SK-N-SH (cell line): ENCODE measurements around the gene KRTAP10-1. TPM values are rescaled to one million over a fixed set of nuclear protein-coding genes. Genes with fewer than 3 reads are reported as not detected.

ENCODE experiments used
- CTCF ChIA-PET: fragments of 300-600, 350-600 bp; formaldehyde crosslinking; extraction: SDS; loops from one replicate; lab custom pipeline; 2021; lab: Yijun Ruan, JAX
- POLR2A ChIA-PET: fragments of 350-600 bp; sonication (Branson Sonifier 250); formaldehyde crosslinking; extraction: SDS; loops from one replicate; lab custom pipeline; 2020; ENCODE audit warnings: antibody characterized with exemption, inconsistent platforms; lab: Yijun Ruan, JAX
- DNase-seq: peaks from one replicate; pipeline ENCODE4 v3.0.0; 2012
- H2AFZ ChIP-seq: fragments of 200-600 bp; sonication (generic); 2 replicates; pipeline ENCODE4 v1.8.1; 2016; ENCODE audit warnings: antibody characterized with exemption, mild to moderate bottlenecking, low read depth
- H3F3A ChIP-seq: fragments of 200-600 bp; sonication (generic); replicated peaks from 2 replicates; pipeline ENCODE3; 2016; ENCODE audit warnings: antibody characterized with exemption, mild to moderate bottlenecking; ENCODE audit not compliant: insufficient read depth
- H3K27ac ChIP-seq, 2 experiments: fragments of 200-500 bp in 1 of 2; fragments of 200-600 bp in 1 of 2; sonication (Bioruptor generic) in 1 of 2; sonication (generic), shearing (Covaris generic) in 1 of 2; 2 replicates each; pipeline versions ENCODE4 v1.5.1 to v1.6.1; 2014 to 2016; ENCODE audit warnings: low read depth in 2 of 2, inconsistent platforms in 1 of 2, low read length in 1 of 2, mild to moderate bottlenecking in 1 of 2, mixed read lengths in 1 of 2
- H3K27me3 ChIP-seq: fragments of 200-600 bp; sonication (generic), shearing (Covaris generic); 2 replicates; pipeline ENCODE4 v1.6.1; 2016; ENCODE audit warnings: mixed run types; ENCODE audit not compliant: insufficient read depth
- H3K36me3 ChIP-seq, 2 experiments: fragments of 200-500 bp in 1 of 2; fragments of 200-600 bp in 1 of 2; sonication (Bioruptor generic) in 1 of 2; sonication (generic) in 1 of 2; replicated peaks in 1 of 2; 2 replicates each; pipeline versions ENCODE3 to v1.5.1; 2014 to 2016; ENCODE audit warnings: low read length in 1 of 2, mild to moderate bottlenecking in 1 of 2; ENCODE audit not compliant: insufficient read depth in 2 of 2, control insufficient read depth in 1 of 2
- H3K4me1 ChIP-seq, 2 experiments: fragments of 200-500 bp in 1 of 2; fragments of 200-600 bp in 1 of 2; sonication (Bioruptor generic) in 1 of 2; sonication (generic), shearing (Covaris generic) in 1 of 2; 2 replicates each; pipeline versions ENCODE4 v1.5.1 to v1.6.1; 2014 to 2016; ENCODE audit warnings: low read depth in 1 of 2, low read length in 1 of 2, mixed run types in 1 of 2; ENCODE audit not compliant: insufficient read depth in 2 of 2, control insufficient read depth in 1 of 2
- H3K4me2 ChIP-seq: fragments of 200-600 bp; sonication (generic), shearing (Covaris generic); 2 replicates; pipeline ENCODE4 v1.6.1; 2017; ENCODE audit warnings: mixed run types
- H3K4me3 ChIP-seq, 2 experiments: fragments of 200-500 bp in 1 of 2; fragments of 200-600 bp in 1 of 2; sonication (Bioruptor generic) in 1 of 2; sonication (generic), shearing (Covaris generic) in 1 of 2; 2 replicates each; pipeline versions ENCODE4 v1.5.1 to v1.8.1; 2014 to 2016; ENCODE audit warnings: low read depth in 2 of 2, inconsistent platforms in 1 of 2, low read length in 1 of 2, mild to moderate bottlenecking in 1 of 2, mixed read lengths in 1 of 2, moderate library complexity in 1 of 2
- H3K79me2 ChIP-seq: fragments of 200-600 bp; sonication (generic); 2 replicates; pipeline ENCODE4 v1.8.1; 2017; ENCODE audit warnings: mild to moderate bottlenecking; ENCODE audit not compliant: insufficient read depth
- H3K9ac ChIP-seq: fragments of 200-600 bp; sonication (generic); 2 replicates; pipeline ENCODE4 v1.6.1; 2017; ENCODE audit warnings: mixed run types
- H3K9me2 ChIP-seq: fragments of 200-600 bp; sonication (generic); 2 replicates; pipeline ENCODE4 v1.6.1; 2017; ENCODE audit warnings: mixed run types
- H3K9me3 ChIP-seq: fragments of 200-600 bp; sonication (generic); 2 replicates; pipeline ENCODE4 v1.6.1; 2017; ENCODE audit warnings: mixed run types, mild to moderate bottlenecking, moderate library complexity
- H4K20me1 ChIP-seq: fragments of 200-600 bp; sonication (generic); 2 replicates; pipeline ENCODE4 v1.6.1; 2017; ENCODE audit warnings: mild to moderate bottlenecking, mixed run types; ENCODE audit not compliant: insufficient read depth
- GABPA ChIP-seq: IDR thresholded peaks from 2 replicates; pipeline ENCODE4 v1.4.0; 2012; ENCODE audit warnings: low read depth, mild to moderate bottlenecking
- JUND ChIP-seq: IDR thresholded peaks from 2 replicates; pipeline ENCODE4 v1.4.0; 2012
- MEF2A ChIP-seq: IDR thresholded peaks from 2 replicates; pipeline ENCODE4 v1.4.0; 2012; ENCODE audit warnings: low read depth, borderline replicate concordance
- MXI1 ChIP-seq: IDR thresholded peaks from 2 replicates; pipeline ENCODE4 v1.6.1; 2012; ENCODE audit warnings: mild to moderate bottlenecking, low read depth, low read length, improper control_type of control experiment
- NFIC ChIP-seq: IDR thresholded peaks from 2 replicates; pipeline ENCODE4 v1.4.0; 2012; ENCODE audit warnings: borderline replicate concordance
- NRF1 ChIP-seq: IDR thresholded peaks from 2 replicates; pipeline ENCODE4 v1.6.1; 2012; ENCODE audit warnings: low read depth, mild to moderate bottlenecking, low read length
- POLR2AphosphoS5 ChIP-seq: IDR thresholded peaks from 2 replicates; pipeline ENCODE4 v1.6.1; 2012; ENCODE audit warnings: low read depth, low read length
- RXRA ChIP-seq: IDR thresholded peaks from 2 replicates; pipeline ENCODE4 v1.4.0; 2012; ENCODE audit warnings: low read depth, mild to moderate bottlenecking, borderline replicate concordance
- SMC3 ChIP-seq: IDR thresholded peaks from 2 replicates; pipeline ENCODE4 v1.6.1; 2012; ENCODE audit warnings: low read depth, low read length, improper control_type of control experiment
- TEAD4 ChIP-seq: IDR thresholded peaks from 2 replicates; pipeline ENCODE4 v1.4.0; 2012; ENCODE audit warnings: mild to moderate bottlenecking, borderline replicate concordance; ENCODE audit not compliant: insufficient read depth
- USF2 ChIP-seq: fragments of 150-350 bp; IDR thresholded peaks from 2 replicates; pipeline ENCODE4 v1.6.1; 2017; ENCODE audit warnings: antibody characterized with exemption, low read length, low read depth, borderline replicate concordance
- YY1 ChIP-seq: IDR thresholded peaks from 2 replicates; pipeline ENCODE4 v1.4.0; 2012; ENCODE audit warnings: low read depth, mild to moderate bottlenecking
- ZBTB33 ChIP-seq: IDR thresholded peaks from 2 replicates; pipeline ENCODE4 v1.4.0; 2012; ENCODE audit warnings: low read depth, borderline replicate concordance
- WGBS: methylation state at CpG from one replicate; pipeline ENCODE4 v1.1.6; 2017; ENCODE audit warnings: low lambda C conversion rate; 5-methylcytosine and 5-hydroxymethylcytosine counted together
- polyA plus RNA-seq, 3 experiments: library from polyadenylated mRNA; depleted of rRNA; stranded (reverse); fragments of >200 nt; gene quantifications; 2 replicates each; pipeline ENCODE4 v1.2.3, GENCODE V29; 2012
- TF ChIP-seq, protein P1 (sequence below): IDR thresholded peaks from 2 replicates; pipeline ENCODE4; 2012
- TF ChIP-seq, protein P2 (sequence below): IDR thresholded peaks from 2 replicates; pipeline ENCODE4 v1.4.0; 2012; ENCODE audit warnings: low read depth, borderline replicate concordance
- TF ChIP-seq, protein P3 (sequence below): fragments of 200-600 bp; sonication (generic); IDR thresholded peaks from 2 replicates; pipeline ENCODE4 v1.6.1; 2017; ENCODE audit warnings: antibody characterized with exemption, mild to moderate bottlenecking, moderate library complexity
- TF ChIP-seq, protein P4 (sequence below): IDR thresholded peaks from 2 replicates; pipeline ENCODE4 v1.6.1; 2012; ENCODE audit warnings: mild to moderate bottlenecking, low read depth, low read length, moderate library complexity

Gene KRTAP10-1
- polyA plus RNA-seq, 1 of the 3 experiments (the other 2 are of a cell fraction): not detected

DNA sequence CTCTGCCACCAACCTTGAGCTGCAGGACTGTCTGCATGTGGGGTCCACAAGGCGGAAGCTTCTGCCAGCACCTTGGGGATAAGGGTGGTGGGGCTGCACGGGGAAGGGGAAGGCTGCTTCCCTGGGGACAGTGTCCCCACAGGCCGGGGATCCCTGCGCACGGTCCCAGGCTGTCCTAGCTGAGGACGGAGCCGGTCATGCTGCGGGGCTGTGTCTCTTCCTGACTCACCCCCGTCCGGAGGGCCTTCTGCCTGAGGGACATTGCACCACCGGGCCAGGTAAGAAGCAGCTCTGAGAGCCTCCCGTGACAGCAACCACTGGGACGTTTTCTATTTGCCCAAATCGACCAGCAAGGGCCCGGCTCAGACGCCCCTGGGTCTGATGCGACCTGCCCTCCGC lies 29.9 kb downstream of the KRTAP10-1 start:
- DNase-seq: no peak
- CTCF ChIA-PET: interaction anchor here (0.6 to 3.4 kb wide), 20 partner anchors 8 to 337 kb away, joined by 3 to 31 read pairs (median 4); partner anchors contain the start of gene UBE2G2
- Histone ChIP-seq H3K27me3 (0 out of 2 replicates have a peak, but pooled peaks cover 9% of the 10 kb centered on the region), H3K79me2 (no peaks in the 10 kb centered on the region), H3K4me1 (no peaks in the 10 kb centered on the region; a peak in 1 of 4 replicates), H4K20me1 (no peaks in the 10 kb centered on the region), H3F3A (no peaks in the 10 kb centered on the region), H3K36me3 (no peaks in the 10 kb centered on the region), H3K9me3 (no peaks in the 10 kb centered on the region), H3K27ac (no peak overlapping the region), H3K4me2 (peak overlapping the region; percentile 33; the same call in 1 of the 2 replicates), H3K9me2 (no peaks in the 10 kb centered on the region), H2AFZ (no peak overlapping the region), H3K9ac (no peak overlapping the region), H3K4me3 (peak overlapping the region in 1 of 2 experiments; percentile 41; a peak in 1 of 4 replicates)
- TF ChIP-seq RXRA (no peak), POLR2AphosphoS5 (no peak), TEAD4 (no peak), ZBTB33 (no peak), MXI1 (no peak), NRF1 (no peak), SMC3 (no peak), MEF2A (no peak), YY1 (no peak), GABPA (no peak), USF2 (no peak), NFIC (no peak), JUND (no peak)
- TF ChIP-seq, protein P1, sequence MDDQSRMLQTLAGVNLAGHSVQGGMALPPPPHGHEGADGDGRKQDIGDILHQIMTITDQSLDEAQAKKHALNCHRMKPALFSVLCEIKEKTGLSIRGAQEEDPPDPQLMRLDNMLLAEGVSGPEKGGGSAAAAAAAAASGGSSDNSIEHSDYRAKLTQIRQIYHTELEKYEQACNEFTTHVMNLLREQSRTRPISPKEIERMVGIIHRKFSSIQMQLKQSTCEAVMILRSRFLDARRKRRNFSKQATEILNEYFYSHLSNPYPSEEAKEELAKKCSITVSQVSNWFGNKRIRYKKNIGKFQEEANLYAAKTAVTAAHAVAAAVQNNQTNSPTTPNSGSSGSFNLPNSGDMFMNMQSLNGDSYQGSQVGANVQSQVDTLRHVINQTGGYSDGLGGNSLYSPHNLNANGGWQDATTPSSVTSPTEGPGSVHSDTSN: no peak
- TF ChIP-seq, protein P2, sequence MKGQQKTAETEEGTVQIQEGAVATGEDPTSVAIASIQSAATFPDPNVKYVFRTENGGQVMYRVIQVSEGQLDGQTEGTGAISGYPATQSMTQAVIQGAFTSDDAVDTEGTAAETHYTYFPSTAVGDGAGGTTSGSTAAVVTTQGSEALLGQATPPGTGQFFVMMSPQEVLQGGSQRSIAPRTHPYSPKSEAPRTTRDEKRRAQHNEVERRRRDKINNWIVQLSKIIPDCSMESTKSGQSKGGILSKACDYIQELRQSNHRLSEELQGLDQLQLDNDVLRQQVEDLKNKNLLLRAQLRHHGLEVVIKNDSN: no peak
- TF ChIP-seq, protein P3, sequence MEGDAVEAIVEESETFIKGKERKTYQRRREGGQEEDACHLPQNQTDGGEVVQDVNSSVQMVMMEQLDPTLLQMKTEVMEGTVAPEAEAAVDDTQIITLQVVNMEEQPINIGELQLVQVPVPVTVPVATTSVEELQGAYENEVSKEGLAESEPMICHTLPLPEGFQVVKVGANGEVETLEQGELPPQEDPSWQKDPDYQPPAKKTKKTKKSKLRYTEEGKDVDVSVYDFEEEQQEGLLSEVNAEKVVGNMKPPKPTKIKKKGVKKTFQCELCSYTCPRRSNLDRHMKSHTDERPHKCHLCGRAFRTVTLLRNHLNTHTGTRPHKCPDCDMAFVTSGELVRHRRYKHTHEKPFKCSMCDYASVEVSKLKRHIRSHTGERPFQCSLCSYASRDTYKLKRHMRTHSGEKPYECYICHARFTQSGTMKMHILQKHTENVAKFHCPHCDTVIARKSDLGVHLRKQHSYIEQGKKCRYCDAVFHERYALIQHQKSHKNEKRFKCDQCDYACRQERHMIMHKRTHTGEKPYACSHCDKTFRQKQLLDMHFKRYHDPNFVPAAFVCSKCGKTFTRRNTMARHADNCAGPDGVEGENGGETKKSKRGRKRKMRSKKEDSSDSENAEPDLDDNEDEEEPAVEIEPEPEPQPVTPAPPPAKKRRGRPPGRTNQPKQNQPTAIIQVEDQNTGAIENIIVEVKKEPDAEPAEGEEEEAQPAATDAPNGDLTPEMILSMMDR: no peak
- TF ChIP-seq, protein P4, sequence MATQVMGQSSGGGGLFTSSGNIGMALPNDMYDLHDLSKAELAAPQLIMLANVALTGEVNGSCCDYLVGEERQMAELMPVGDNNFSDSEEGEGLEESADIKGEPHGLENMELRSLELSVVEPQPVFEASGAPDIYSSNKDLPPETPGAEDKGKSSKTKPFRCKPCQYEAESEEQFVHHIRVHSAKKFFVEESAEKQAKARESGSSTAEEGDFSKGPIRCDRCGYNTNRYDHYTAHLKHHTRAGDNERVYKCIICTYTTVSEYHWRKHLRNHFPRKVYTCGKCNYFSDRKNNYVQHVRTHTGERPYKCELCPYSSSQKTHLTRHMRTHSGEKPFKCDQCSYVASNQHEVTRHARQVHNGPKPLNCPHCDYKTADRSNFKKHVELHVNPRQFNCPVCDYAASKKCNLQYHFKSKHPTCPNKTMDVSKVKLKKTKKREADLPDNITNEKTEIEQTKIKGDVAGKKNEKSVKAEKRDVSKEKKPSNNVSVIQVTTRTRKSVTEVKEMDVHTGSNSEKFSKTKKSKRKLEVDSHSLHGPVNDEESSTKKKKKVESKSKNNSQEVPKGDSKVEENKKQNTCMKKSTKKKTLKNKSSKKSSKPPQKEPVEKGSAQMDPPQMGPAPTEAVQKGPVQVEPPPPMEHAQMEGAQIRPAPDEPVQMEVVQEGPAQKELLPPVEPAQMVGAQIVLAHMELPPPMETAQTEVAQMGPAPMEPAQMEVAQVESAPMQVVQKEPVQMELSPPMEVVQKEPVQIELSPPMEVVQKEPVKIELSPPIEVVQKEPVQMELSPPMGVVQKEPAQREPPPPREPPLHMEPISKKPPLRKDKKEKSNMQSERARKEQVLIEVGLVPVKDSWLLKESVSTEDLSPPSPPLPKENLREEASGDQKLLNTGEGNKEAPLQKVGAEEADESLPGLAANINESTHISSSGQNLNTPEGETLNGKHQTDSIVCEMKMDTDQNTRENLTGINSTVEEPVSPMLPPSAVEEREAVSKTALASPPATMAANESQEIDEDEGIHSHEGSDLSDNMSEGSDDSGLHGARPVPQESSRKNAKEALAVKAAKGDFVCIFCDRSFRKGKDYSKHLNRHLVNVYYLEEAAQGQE: no peak
- no CpG with 5 or more reads among the region's 18 CpGs for WGBS
- POLR2A ChIA-PET: no interaction called here
